ENCODE measurements around the gene PRKD1. TPM values are rescaled to one million over a fixed set of nuclear protein-coding genes. Genes with fewer than 3 reads are reported as not detected.

PRKD1 gene
- total and polyA plus RNA-seq, 2 donors (not counting 1 experiment from before 2014, with no cell fraction given) = 0.03 to 4.3 TPM

GRCh38 chr14:29529418-29529817, 398.2 kb downstream of the PRKD1 start:
- TF ChIP-seq CTCF (IDR thresholded peaks at IDR 0.05) (peak; percentile 10), EZH2 (IDR thresholded peaks at IDR 0.05; ENCODE audit: borderline replicate concordance, insufficient read depth, low read depth, low read length, poor library complexity, severe bottlenecking) (no peak)
- H3K9me3 Mint-ChIP-seq (ENCODE audit: insufficient read depth) = no peaks in the 10 kb centered on the region
- H4K20me1 ChIP-seq (ENCODE audit: control insufficient read depth, insufficient read depth, low read length, poor library complexity, severe bottlenecking) = no peaks in the 10 kb centered on the region
- H3K4me1 ChIP-seq (ENCODE audit: control insufficient read depth in 2 of 2, insufficient read depth in 2 of 2, low read length in 2 of 2) = no peaks in the 10 kb centered on the region
- no peak overlapping the region for H3K4me3 Mint-ChIP-seq
- H3K9me3 ChIP-seq (ENCODE audit: control extremely low read depth in 1 of 3, control insufficient read depth in 2 of 3, insufficient read depth in 1 of 3, low read length in 2 of 3) = peaks cover 0 to 5% (median 0%) of the 10 kb centered on the region in 3 donors
- ChIA-PET CTCF (no interaction called here), POLR2A (no interaction called here)
- no CpG with 5 or more reads among the region's 7 CpGs for WGBS (ENCODE audit: insufficient coverage)
- no peaks in the 10 kb centered on the region for H3K4me1 Mint-ChIP-seq
- no peaks in the 10 kb centered on the region for H3K79me2 ChIP-seq (ENCODE audit: control insufficient read depth, insufficient read depth, low read length)
- no peak overlapping the region for H2AFZ ChIP-seq (ENCODE audit: insufficient read depth, low read depth, low read length, poor library complexity, severe bottlenecking)
- ATAC-seq (ENCODE audit: low read depth) = no peak
- intact Hi-C loops (cut with micrococcal nuclease) = no loop called here
- no peak overlapping the region for H3K27ac ChIP-seq (ENCODE audit: low read length in 2 of 2)
- no peak overlapping the region for H3K9ac ChIP-seq (ENCODE audit: low read length)
- no peaks in the 10 kb centered on the region for H3K36me3 ChIP-seq (replicated peaks in 1 of 2; ENCODE audit: control extremely low read depth in 1 of 2, control insufficient read depth in 1 of 2, extremely low read depth in 1 of 2, insufficient read depth in 2 of 2, low read length in 1 of 2)
- no peaks in the 10 kb centered on the region for H3K27me3 Mint-ChIP-seq
- no peak for DNase-seq
- no peaks in the 10 kb centered on the region for H3K27me3 ChIP-seq (replicated peaks in 1 of 4; ENCODE audit: control extremely low read depth in 1 of 4, control insufficient read depth in 3 of 4, insufficient read depth in 4 of 4, low read length in 3 of 4)
- H3K4me3 ChIP-seq (ENCODE audit: control extremely low read depth in 1 of 5, extremely low read depth in 1 of 5, insufficient read depth in 1 of 5, low read depth in 2 of 5, low read length in 4 of 5) = no peak overlapping the region
- no peak overlapping the region for H3K27ac Mint-ChIP-seq
- no peak overlapping the region for H3K4me2 ChIP-seq (replicated peaks; ENCODE audit: low read depth, low read length, poor library complexity, severe bottlenecking)

GRCh38 chr14:29528889-29529288, 398.8 kb downstream of the PRKD1 start:
- no peak overlapping the region for H3K27ac ChIP-seq (ENCODE audit: low read length in 2 of 2)
- Mint-ChIP-seq H3K27ac (no peak overlapping the region), H3K4me1 (no peaks in the 10 kb centered on the region), H3K27me3 (no peaks in the 10 kb centered on the region), H3K9me3 (ENCODE audit: insufficient read depth) (no peaks in the 10 kb centered on the region), H3K4me3 (no peak overlapping the region)
- ChIA-PET POLR2A (no interaction called here), CTCF (interaction anchor here (0.6 kb wide), 1 partner anchor 22 kb away, joined by 3 read pairs; no protein-coding TSS in a partner anchor)
- H3K36me3 ChIP-seq (replicated peaks in 1 of 2; ENCODE audit: control extremely low read depth in 1 of 2, control insufficient read depth in 1 of 2, extremely low read depth in 1 of 2, insufficient read depth in 2 of 2, low read length in 1 of 2) = no peaks in the 10 kb centered on the region
- H3K4me1 ChIP-seq (ENCODE audit: control insufficient read depth in 2 of 2, insufficient read depth in 2 of 2, low read length in 2 of 2) = no peaks in the 10 kb centered on the region
- no peaks in the 10 kb centered on the region for H3K79me2 ChIP-seq (ENCODE audit: control insufficient read depth, insufficient read depth, low read length)
- ATAC-seq (ENCODE audit: low read depth) (no peak), DNase-seq (no peak)
- no peaks in the 10 kb centered on the region for H3K27me3 ChIP-seq (replicated peaks in 1 of 4; ENCODE audit: control extremely low read depth in 1 of 4, control insufficient read depth in 3 of 4, insufficient read depth in 4 of 4, low read length in 3 of 4)
- WGBS (ENCODE audit: insufficient coverage) = no CpG with 5 or more reads among the region's 1 CpG
- intact Hi-C loops (cut with micrococcal nuclease) = no loop called here
- H3K9ac ChIP-seq (ENCODE audit: low read length) = no peak overlapping the region
- no peak overlapping the region for H2AFZ ChIP-seq (ENCODE audit: insufficient read depth, low read depth, low read length, poor library complexity, severe bottlenecking)
- peaks cover 0 to 7% (median 0%) of the 10 kb centered on the region in 3 donors for H3K9me3 ChIP-seq (ENCODE audit: control extremely low read depth in 1 of 3, control insufficient read depth in 2 of 3, insufficient read depth in 1 of 3, low read length in 2 of 3)
- TF ChIP-seq CTCF (IDR thresholded peaks at IDR 0.05) (no peak), EZH2 (IDR thresholded peaks at IDR 0.05; ENCODE audit: borderline replicate concordance, insufficient read depth, low read depth, low read length, poor library complexity, severe bottlenecking) (no peak)
- no peaks in the 10 kb centered on the region for H4K20me1 ChIP-seq (ENCODE audit: control insufficient read depth, insufficient read depth, low read length, poor library complexity, severe bottlenecking)
- no peak overlapping the region for H3K4me3 ChIP-seq (ENCODE audit: control extremely low read depth in 1 of 5, extremely low read depth in 1 of 5, insufficient read depth in 1 of 5, low read depth in 2 of 5, low read length in 4 of 5)
- H3K4me2 ChIP-seq (replicated peaks; ENCODE audit: low read depth, low read length, poor library complexity, severe bottlenecking) = no peak overlapping the region
